DOHH2 (cell line): ENCODE data around the gene SIVA1.

Experiments
- H3F3A ChIP-seq: fragments of 200-600 bp; sonication (generic), shearing (Covaris generic); 2 replicates; pipeline ENCODE4 v1.6.0; 2016; ENCODE audit warnings: antibody characterized with exemption, mild to moderate bottlenecking; ENCODE audit not compliant: control insufficient read depth, insufficient read depth
- H3K27ac ChIP-seq: fragments of 200-600 bp; sonication (generic); 2 replicates; pipeline ENCODE4 v1.5.1; 2014; ENCODE audit warnings: low read depth, mild to moderate bottlenecking, low read length, moderate library complexity
- H3K27me3 ChIP-seq: fragments of 200-600 bp; sonication (generic); 2 replicates; pipeline ENCODE4 v1.6.1; 2014; ENCODE audit warnings: mild to moderate bottlenecking, low read length, mixed read lengths; ENCODE audit not compliant: control insufficient read depth
- H3K36me3 ChIP-seq: fragments of 200-600 bp; sonication (generic); 2 replicates; pipeline ENCODE4 v1.6.1; 2014; ENCODE audit warnings: mild to moderate bottlenecking, low read length, moderate library complexity, mixed read lengths; ENCODE audit not compliant: control insufficient read depth
- H3K4me1 ChIP-seq: fragments of 200-600 bp; sonication (generic); 2 replicates; pipeline ENCODE4 v1.6.1; 2014; ENCODE audit warnings: mild to moderate bottlenecking, low read length, mixed read lengths; ENCODE audit not compliant: control insufficient read depth
- H3K4me2 ChIP-seq: fragments of 200-600 bp; sonication (generic); 2 replicates; pipeline ENCODE4 v1.6.0; 2014; ENCODE audit warnings: mild to moderate bottlenecking, low read length, moderate library complexity
- H3K4me3 ChIP-seq: fragments of 200-600 bp; sonication (generic); 2 replicates; pipeline ENCODE4 v1.5.1; 2014; ENCODE audit warnings: mild to moderate bottlenecking, low read length, mixed read lengths
- H3K79me2 ChIP-seq: fragments of 200-600 bp; sonication (generic); 2 replicates; pipeline ENCODE4 v1.6.1; 2014; ENCODE audit warnings: mild to moderate bottlenecking, low read length, mixed read lengths; ENCODE audit not compliant: control insufficient read depth
- H3K9me2 ChIP-seq: fragments of 200-600 bp; sonication (generic); replicated peaks from 2 replicates; pipeline ENCODE4 v1.6.1; 2014; ENCODE audit warnings: mild to moderate bottlenecking, low read length, mixed read lengths; ENCODE audit not compliant: control insufficient read depth
- H3K9me3 ChIP-seq: fragments of 200-600 bp; sonication (generic); 2 replicates; pipeline ENCODE4 v1.6.1; 2014; ENCODE audit warnings: antibody characterized with exemption, low read length, mixed read lengths; ENCODE audit not compliant: control insufficient read depth, insufficient read depth
- H4K20me1 ChIP-seq: fragments of 200-600 bp; sonication (generic); 2 replicates; pipeline ENCODE4 v1.6.0; 2014; ENCODE audit warnings: low read depth, mild to moderate bottlenecking, antibody characterized with exemption, low read length, moderate library complexity; ENCODE audit not compliant: control insufficient read depth, insufficient read depth
- CTCF ChIP-seq: fragments of 200-600 bp; sonication (generic); IDR thresholded peaks from one replicate; pipeline ENCODE4 v1.5.1; 2014; ENCODE audit warnings: antibody characterized with exemption, mild to moderate bottlenecking, low read depth, low read length; ENCODE audit not compliant: poor library complexity, severe bottlenecking
- EZH2phosphoT487 ChIP-seq: fragments of 200-600 bp; sonication (generic); IDR thresholded peaks from 2 replicates; pipeline ENCODE4 v1.6.1; 2017; ENCODE audit warnings: borderline replicate concordance, mild to moderate bottlenecking, antibody characterized with exemption, low read length, moderate library complexity, mixed read lengths

SIVA1 gene

GRCh38 chr14:104772707-104773504 lies 20.0 kb downstream of the SIVA1 start:
- H3K4me2 ChIP-seq: no peak overlapping the region
- TF ChIP-seq EZH2phosphoT487: no peak
- TF ChIP-seq CTCF: no peak
- peaks cover 74% of the 10 kb centered on the region for H3K36me3 ChIP-seq
- no peak overlapping the region for H3K4me3 ChIP-seq
- no peaks in the 10 kb centered on the region for H3K27me3 ChIP-seq
- H3K79me2 ChIP-seq: no peaks in the 10 kb centered on the region
- H3K4me1 ChIP-seq: peaks cover 9% of the 10 kb centered on the region
- H3K9me2 ChIP-seq: no peaks in the 10 kb centered on the region
- H4K20me1 ChIP-seq: no peaks in the 10 kb centered on the region
- peaks cover 17% of the 10 kb centered on the region for H3K9me3 ChIP-seq
- H3K27ac ChIP-seq: no peak overlapping the region
- H3F3A ChIP-seq: peaks cover 7% of the 10 kb centered on the region

- Histone ChIP-seq H3K4me1 (peaks cover 4% of the 10 kb centered on the region), H3K79me2 (no peaks in the 10 kb centered on the region), H3K4me2 (no peak overlapping the region), H3F3A (peaks cover 7% of the 10 kb centered on the region), H4K20me1 (no peaks in the 10 kb centered on the region), H3K9me3 (peaks cover 17% of the 10 kb centered on the region), H3K27me3 (no peaks in the 10 kb centered on the region), H3K36me3 (peaks cover 72% of the 10 kb centered on the region), H3K27ac (no peak overlapping the region), H3K9me2 (no peaks in the 10 kb centered on the region), H3K4me3 (no peak overlapping the region)
- TF ChIP-seq EZH2phosphoT487 (no peak), CTCF (no peak)
Measured at GRCh38 chr14:104773505-104774452, 20.8 kb downstream of the SIVA1 start.

- H3K4me1 ChIP-seq: no peaks in the 10 kb centered on the region
- H4K20me1 ChIP-seq: no peaks in the 10 kb centered on the region
- no peaks in the 10 kb centered on the region for H3K27me3 ChIP-seq
- H3K79me2 ChIP-seq: no peaks in the 10 kb centered on the region
- no peaks in the 10 kb centered on the region for H3K9me2 ChIP-seq
- H3K4me3 ChIP-seq: no peak overlapping the region
- H3K4me2 ChIP-seq: no peak overlapping the region
- TF ChIP-seq EZH2phosphoT487 (no peak), CTCF (no peak)
- H3F3A ChIP-seq: 0 out of 2 replicates have a peak, but pooled peaks cover 3% of the 10 kb centered on the region
- no peak overlapping the region for H3K27ac ChIP-seq
- H3K9me3 ChIP-seq: peaks cover 17% of the 10 kb centered on the region
- peaks cover 73% of the 10 kb centered on the region for H3K36me3 ChIP-seq
Measured at GRCh38 chr14:104774453-104775072, 21.6 kb downstream of the SIVA1 start.
